Measurements from ENCODE around the gene TMEM59. TPM values are rescaled to one million over a fixed set of nuclear protein-coding genes. Genes with fewer than 3 reads are reported as not detected.

Gene TMEM59
- total RNA-seq, 1 experiment from 2014 or later: 174 TPM

DNA sequence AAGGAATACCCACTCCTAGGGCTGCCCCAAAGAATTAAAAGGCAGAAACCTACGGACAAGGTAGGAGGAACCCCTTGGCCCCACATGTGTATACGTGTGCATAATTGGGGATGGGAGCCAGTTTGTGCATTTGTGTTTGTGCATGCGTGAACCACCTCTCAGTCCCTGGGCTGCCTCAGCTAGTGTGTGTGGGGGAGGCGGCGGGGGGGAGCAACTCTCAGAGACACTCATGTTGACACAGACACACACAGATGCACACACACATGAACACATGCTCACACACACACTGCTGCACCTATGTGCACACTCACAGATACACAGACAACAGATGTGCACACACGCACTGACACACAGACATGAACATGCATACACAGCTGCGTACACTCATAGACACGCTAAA is 40.1 kb downstream of the TMEM59 start:
- no peak for TF ChIP-seq TCF7L2 (IDR thresholded peaks at IDR 0.05; ENCODE audit: low read depth, low read length)
- TF ChIP-seq POLR2AphosphoS5 (IDR thresholded peaks at IDR 0.05; ENCODE audit: low read depth, low read length): no peak
- TF ChIP-seq, protein P1, sequence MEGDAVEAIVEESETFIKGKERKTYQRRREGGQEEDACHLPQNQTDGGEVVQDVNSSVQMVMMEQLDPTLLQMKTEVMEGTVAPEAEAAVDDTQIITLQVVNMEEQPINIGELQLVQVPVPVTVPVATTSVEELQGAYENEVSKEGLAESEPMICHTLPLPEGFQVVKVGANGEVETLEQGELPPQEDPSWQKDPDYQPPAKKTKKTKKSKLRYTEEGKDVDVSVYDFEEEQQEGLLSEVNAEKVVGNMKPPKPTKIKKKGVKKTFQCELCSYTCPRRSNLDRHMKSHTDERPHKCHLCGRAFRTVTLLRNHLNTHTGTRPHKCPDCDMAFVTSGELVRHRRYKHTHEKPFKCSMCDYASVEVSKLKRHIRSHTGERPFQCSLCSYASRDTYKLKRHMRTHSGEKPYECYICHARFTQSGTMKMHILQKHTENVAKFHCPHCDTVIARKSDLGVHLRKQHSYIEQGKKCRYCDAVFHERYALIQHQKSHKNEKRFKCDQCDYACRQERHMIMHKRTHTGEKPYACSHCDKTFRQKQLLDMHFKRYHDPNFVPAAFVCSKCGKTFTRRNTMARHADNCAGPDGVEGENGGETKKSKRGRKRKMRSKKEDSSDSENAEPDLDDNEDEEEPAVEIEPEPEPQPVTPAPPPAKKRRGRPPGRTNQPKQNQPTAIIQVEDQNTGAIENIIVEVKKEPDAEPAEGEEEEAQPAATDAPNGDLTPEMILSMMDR (IDR thresholded peaks at IDR 0.05): no peak
- TF ChIP-seq, protein P2, sequence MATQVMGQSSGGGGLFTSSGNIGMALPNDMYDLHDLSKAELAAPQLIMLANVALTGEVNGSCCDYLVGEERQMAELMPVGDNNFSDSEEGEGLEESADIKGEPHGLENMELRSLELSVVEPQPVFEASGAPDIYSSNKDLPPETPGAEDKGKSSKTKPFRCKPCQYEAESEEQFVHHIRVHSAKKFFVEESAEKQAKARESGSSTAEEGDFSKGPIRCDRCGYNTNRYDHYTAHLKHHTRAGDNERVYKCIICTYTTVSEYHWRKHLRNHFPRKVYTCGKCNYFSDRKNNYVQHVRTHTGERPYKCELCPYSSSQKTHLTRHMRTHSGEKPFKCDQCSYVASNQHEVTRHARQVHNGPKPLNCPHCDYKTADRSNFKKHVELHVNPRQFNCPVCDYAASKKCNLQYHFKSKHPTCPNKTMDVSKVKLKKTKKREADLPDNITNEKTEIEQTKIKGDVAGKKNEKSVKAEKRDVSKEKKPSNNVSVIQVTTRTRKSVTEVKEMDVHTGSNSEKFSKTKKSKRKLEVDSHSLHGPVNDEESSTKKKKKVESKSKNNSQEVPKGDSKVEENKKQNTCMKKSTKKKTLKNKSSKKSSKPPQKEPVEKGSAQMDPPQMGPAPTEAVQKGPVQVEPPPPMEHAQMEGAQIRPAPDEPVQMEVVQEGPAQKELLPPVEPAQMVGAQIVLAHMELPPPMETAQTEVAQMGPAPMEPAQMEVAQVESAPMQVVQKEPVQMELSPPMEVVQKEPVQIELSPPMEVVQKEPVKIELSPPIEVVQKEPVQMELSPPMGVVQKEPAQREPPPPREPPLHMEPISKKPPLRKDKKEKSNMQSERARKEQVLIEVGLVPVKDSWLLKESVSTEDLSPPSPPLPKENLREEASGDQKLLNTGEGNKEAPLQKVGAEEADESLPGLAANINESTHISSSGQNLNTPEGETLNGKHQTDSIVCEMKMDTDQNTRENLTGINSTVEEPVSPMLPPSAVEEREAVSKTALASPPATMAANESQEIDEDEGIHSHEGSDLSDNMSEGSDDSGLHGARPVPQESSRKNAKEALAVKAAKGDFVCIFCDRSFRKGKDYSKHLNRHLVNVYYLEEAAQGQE (IDR thresholded peaks at IDR 0.05; ENCODE audit: insufficient read depth in 1 of 2, low read depth in 2 of 2, low read length in 1 of 2): no peak
- TF ChIP-seq SIN3A (IDR thresholded peaks at IDR 0.05; ENCODE audit: borderline replicate concordance, insufficient read depth, low read depth, low read length): no peak
- H3K27ac ChIP-seq (ENCODE audit: low read length): no peak overlapping the region
- peaks cover 7% of the 10 kb centered on the region; the same call in 1 of the 2 replicates for H3K4me1 ChIP-seq (ENCODE audit: control insufficient read depth, insufficient read depth, low read length)
- no peaks in the 10 kb centered on the region for H3K36me3 ChIP-seq (ENCODE audit: control insufficient read depth, insufficient read depth, low read length)
- DNase-seq (ENCODE audit: low read depth, low spot score): no peak
- H3K4me3 ChIP-seq (ENCODE audit: low read depth in 2 of 2, low read length in 2 of 2): no peak overlapping the region
- ChIA-PET CTCF (no interaction called here), POLR2A (no interaction called here)
- no peaks in the 10 kb centered on the region for H3K9me3 ChIP-seq (ENCODE audit: control insufficient read depth, insufficient read depth, low read depth, low read length)
- H3K27me3 ChIP-seq (ENCODE audit: control insufficient read depth, insufficient read depth, low read length): no peaks in the 10 kb centered on the region
- in situ Hi-C loops (cut with HindIII; ENCODE audit: low pct_unique_long_range_greater_than_20kb, low sequenced_read_pairs): no loop called here
- intact Hi-C loops (cut with micrococcal nuclease; ENCODE audit: unreplicated experiment): no loop called here
- BruUV-seq (replicated peaks): no TSS peak
- ATAC-seq: no peak

DNA sequence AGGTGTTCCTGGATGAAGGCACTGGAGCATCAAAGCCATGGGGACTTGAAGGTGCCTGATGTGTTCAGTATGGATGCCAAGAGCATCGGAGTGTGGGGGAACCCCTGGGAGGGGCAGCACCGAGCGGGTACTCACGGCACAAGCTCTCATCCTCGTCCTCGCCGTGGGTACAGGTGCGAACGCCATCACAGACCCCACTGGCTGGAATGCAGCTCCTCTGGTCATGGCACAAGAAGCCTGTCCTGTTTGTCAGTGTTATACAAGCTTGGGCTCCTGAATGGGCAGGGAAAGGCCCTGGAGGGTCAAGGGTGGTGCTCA is 41.0 kb downstream of the TMEM59 start:
- BruUV-seq (replicated peaks): no TSS peak
- H3K4me3 ChIP-seq (ENCODE audit: low read depth in 2 of 2, low read length in 2 of 2): no peak overlapping the region
- peaks cover 7% of the 10 kb centered on the region; the same call in 1 of the 2 replicates for H3K4me1 ChIP-seq (ENCODE audit: control insufficient read depth, insufficient read depth, low read length)
- ATAC-seq: no peak
- no peak for DNase-seq (ENCODE audit: low read depth, low spot score)
- in situ Hi-C loops (cut with HindIII; ENCODE audit: low pct_unique_long_range_greater_than_20kb, low sequenced_read_pairs) (no loop called here), intact Hi-C loops (cut with micrococcal nuclease; ENCODE audit: unreplicated experiment) (no loop called here)
- H3K9me3 ChIP-seq (ENCODE audit: control insufficient read depth, insufficient read depth, low read depth, low read length): no peaks in the 10 kb centered on the region
- no peak for TF ChIP-seq TCF7L2 (IDR thresholded peaks at IDR 0.05; ENCODE audit: low read depth, low read length)
- TF ChIP-seq, protein P1 (IDR thresholded peaks at IDR 0.05): no peak
- TF ChIP-seq, protein P2 (IDR thresholded peaks at IDR 0.05; ENCODE audit: insufficient read depth in 1 of 2, low read depth in 2 of 2, low read length in 1 of 2): no peak
- no peak for TF ChIP-seq SIN3A (IDR thresholded peaks at IDR 0.05; ENCODE audit: borderline replicate concordance, insufficient read depth, low read depth, low read length)
- TF ChIP-seq POLR2AphosphoS5 (IDR thresholded peaks at IDR 0.05; ENCODE audit: low read depth, low read length): no peak
- H3K27me3 ChIP-seq (ENCODE audit: control insufficient read depth, insufficient read depth, low read length): no peaks in the 10 kb centered on the region
- H3K36me3 ChIP-seq (ENCODE audit: control insufficient read depth, insufficient read depth, low read length): no peaks in the 10 kb centered on the region
- CTCF ChIA-PET: no interaction called here
- no peak overlapping the region for H3K27ac ChIP-seq (ENCODE audit: low read length)
- POLR2A ChIA-PET: no interaction called here

Measured in Panc1 (cell line).